HepG2 (cell line): ENCODE results near the gene PAK2. TPM values are rescaled to one million over a fixed set of nuclear protein-coding genes. Genes with fewer than 3 reads are reported as not detected.
A peak's percentile ranks its signal among the peaks of the same experiment; 100 is the strongest.

Source experiments
- CEBPG ChIP-seq: IDR thresholded peaks from 2 replicates; pipeline ENCODE4 v1.6.1; 2016
- FIP1L1 ChIP-seq: fragments of 200-400 bp; formaldehyde crosslinking; IDR thresholded peaks from 2 replicates; pipeline ENCODE4 v1.6.1; 2018; ENCODE audit warnings: low read depth, mild to moderate bottlenecking, low read length, moderate library complexity, borderline replicate concordance; ENCODE audit not compliant: insufficient read depth
- FOXP1 ChIP-seq, 2 experiments: fragments of 450-650 bp in 1 of 2; IDR thresholded peaks; 2 replicates each; pipeline ENCODE4 v1.6.1; 2017 to 2018; ENCODE audit warnings: antibody characterized with exemption in 1 of 2
- MTA1 ChIP-seq: sonication (generic); formaldehyde crosslinking; IDR thresholded peaks from 2 replicates; pipeline ENCODE4 v1.4.0; 2020; ENCODE audit warnings: missing genetic modification reagents, mild to moderate bottlenecking, borderline replicate concordance
- NR2F2 ChIP-seq: IDR thresholded peaks from 2 replicates; pipeline ENCODE4 v1.6.1; 2012; ENCODE audit warnings: low read depth, inconsistent platforms, borderline replicate concordance
- RXRB ChIP-seq: IDR thresholded peaks from 2 replicates; pipeline ENCODE4 v1.6.1; 2016; ENCODE audit warnings: borderline replicate concordance, missing genetic modification reagents, missing compliant biosample characterization
- SP4 ChIP-seq: sonication (generic); formaldehyde crosslinking; IDR thresholded peaks from 2 replicates; pipeline ENCODE4 v1.8.1; 2023; ENCODE audit warnings: mild to moderate bottlenecking, missing genetic modification reagents
- THYN1 ChIP-seq: sonication (generic); formaldehyde crosslinking; IDR thresholded peaks from 2 replicates; pipeline ENCODE4 v1.8.1; 2023; ENCODE audit warnings: low read depth, mild to moderate bottlenecking, moderate library complexity, missing genetic modification reagents, borderline replicate concordance
- XBP1 ChIP-seq: sonication (generic); formaldehyde crosslinking; IDR thresholded peaks from 2 replicates; pipeline ENCODE4 v1.5.0; 2020; ENCODE audit warnings: missing genetic modification reagents
- ZC3H13 ChIP-seq: sonication (generic); formaldehyde crosslinking; IDR thresholded peaks from 2 replicates; pipeline ENCODE4 v1.8.1; 2023; ENCODE audit warnings: mild to moderate bottlenecking, missing genetic modification reagents, moderate library complexity
- ZNF224 ChIP-seq: sonication (generic); formaldehyde crosslinking; IDR thresholded peaks from 2 replicates; pipeline ENCODE4 v1.5.0; 2020; ENCODE audit warnings: mild to moderate bottlenecking, missing genetic modification reagents
- ZNF225 ChIP-seq: sonication (generic); formaldehyde crosslinking; IDR thresholded peaks from 2 replicates; pipeline ENCODE4 v1.4.0; 2020; ENCODE audit warnings: mild to moderate bottlenecking, missing genetic modification reagents
- ZNF562 ChIP-seq: sonication (generic); formaldehyde crosslinking; IDR thresholded peaks from 2 replicates; pipeline ENCODE4 v1.8.0; 2022; ENCODE audit warnings: missing genetic modification reagents, borderline replicate concordance
- ZNF790 ChIP-seq: sonication (generic); formaldehyde crosslinking; IDR thresholded peaks from 2 replicates; pipeline ENCODE4 v1.8.0; 2022; ENCODE audit warnings: missing genetic modification reagents, mild to moderate bottlenecking, borderline replicate concordance
- ZNF839 ChIP-seq: sonication (generic); formaldehyde crosslinking; IDR thresholded peaks from 2 replicates; pipeline ENCODE4 v1.4.0; 2020; ENCODE audit warnings: missing genetic modification reagents, mild to moderate bottlenecking, borderline replicate concordance
- polyA plus RNA-seq, 8 experiments: library from polyadenylated mRNA; depleted of rRNA in 3 of 8; stranded (reverse) in 7 of 8; unstranded in 1 of 8; fragments of >200 nt; fragmentation: Illumina TruSeq in 4 of 8; extraction: Trizol in 4 of 8; gene quantifications; 2 replicates each; pipeline versions ENCODE4 v1.2.1 to v1.2.3, GENCODE V29; 2011 to 2016; ENCODE audit warnings: low read depth in 4 of 8, missing spikeins in 1 of 8, mixed read lengths in 1 of 8; ENCODE audit not compliant: insufficient read depth in 1 of 8
- total RNA-seq, 5 experiments: library from RNA; depleted of rRNA; stranded (reverse); fragments of >200 nt; fragmentation: Illumina TruSeq; extraction: Trizol; gene quantifications; 2 replicates each; pipeline ENCODE4 v1.2.3, GENCODE V29; 2016; ENCODE audit warnings: low read depth in 1 of 5
- TF ChIP-seq, protein P1 (sequence below): IDR thresholded peaks from 2 replicates; pipeline ENCODE4 v1.6.1; 2018; ENCODE audit warnings: missing genetic modification reagents
- TF ChIP-seq, protein P2 (sequence below): sonication (generic); formaldehyde crosslinking; IDR thresholded peaks from 2 replicates; pipeline ENCODE4 v1.8.0; 2022; ENCODE audit warnings: mild to moderate bottlenecking, missing genetic modification reagents, moderate library complexity
- TF ChIP-seq, protein P3 (sequence below): sonication (generic); formaldehyde crosslinking; IDR thresholded peaks from 2 replicates; pipeline ENCODE4 v1.8.0; 2022; ENCODE audit warnings: missing genetic modification reagents, mild to moderate bottlenecking, inconsistent platforms, borderline replicate concordance
- TF ChIP-seq, protein P4 (sequence below): sonication (generic); formaldehyde crosslinking; IDR thresholded peaks from 2 replicates; pipeline ENCODE4 v1.4.0; 2020; ENCODE audit warnings: mild to moderate bottlenecking, missing genetic modification reagents
- TF ChIP-seq, protein P5 (sequence below): sonication (generic); formaldehyde crosslinking; IDR thresholded peaks from 2 replicates; pipeline ENCODE4 v1.8.1; 2023; ENCODE audit warnings: mild to moderate bottlenecking, missing genetic modification reagents
- TF ChIP-seq, protein P6 (sequence below): IDR thresholded peaks from 2 replicates; pipeline ENCODE4 v1.6.1; 2016; ENCODE audit warnings: low read depth, borderline replicate concordance
- TF ChIP-seq, protein P7 (sequence below): sonication (generic); IDR thresholded peaks from 2 replicates; pipeline ENCODE4 v1.6.1; 2016; ENCODE audit warnings: low read depth, borderline replicate concordance

PAK2 gene
- total and polyA plus RNA-seq, 2 of the 13 experiments (the other 11 are each of a cell fraction or from before 2014, with no cell fraction given), result 23.0 to 24.7 TPM

DNA sequence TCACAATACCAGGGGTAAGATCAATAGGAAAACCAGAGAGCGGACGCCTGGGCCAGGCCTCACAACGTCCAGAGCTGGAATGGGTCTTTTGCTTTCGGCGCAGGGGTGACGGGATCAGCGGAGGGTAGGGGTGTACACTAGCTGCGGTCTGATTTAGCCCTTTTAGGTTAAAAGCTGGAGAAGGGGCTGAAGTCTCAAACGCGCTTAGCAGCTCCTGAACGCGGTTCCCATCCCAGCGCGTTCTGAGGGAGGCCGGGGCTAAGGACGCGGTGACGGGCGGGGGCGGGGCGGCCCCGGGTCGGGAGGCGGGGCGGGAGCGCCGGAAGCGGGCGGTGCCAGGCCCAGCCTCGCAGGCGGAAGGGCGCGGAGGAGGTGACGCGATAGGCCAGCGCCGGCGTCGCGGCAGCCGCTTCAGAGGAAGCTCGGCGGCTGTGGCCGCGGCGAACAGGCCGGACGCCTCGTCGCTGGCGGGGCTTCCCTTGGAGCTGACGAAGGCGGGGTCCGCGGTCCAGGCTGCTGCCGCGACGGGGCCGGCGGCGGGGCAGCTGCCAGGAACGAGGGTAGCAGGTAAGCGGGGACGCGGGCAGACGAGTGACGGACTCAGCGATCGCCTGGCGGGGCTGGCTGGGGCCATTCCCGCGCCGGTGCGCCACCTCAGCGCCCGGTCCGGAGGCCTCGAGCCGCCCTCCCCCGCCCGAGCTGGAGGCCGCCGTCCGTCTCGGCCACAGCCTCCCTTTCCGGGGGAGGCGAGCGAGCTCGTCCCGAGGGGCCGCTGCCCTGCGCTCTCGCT is 128.0 kb downstream of the PAK2 start, which contains the start of gene SENP5 (continued):
- TF ChIP-seq, protein P1, sequence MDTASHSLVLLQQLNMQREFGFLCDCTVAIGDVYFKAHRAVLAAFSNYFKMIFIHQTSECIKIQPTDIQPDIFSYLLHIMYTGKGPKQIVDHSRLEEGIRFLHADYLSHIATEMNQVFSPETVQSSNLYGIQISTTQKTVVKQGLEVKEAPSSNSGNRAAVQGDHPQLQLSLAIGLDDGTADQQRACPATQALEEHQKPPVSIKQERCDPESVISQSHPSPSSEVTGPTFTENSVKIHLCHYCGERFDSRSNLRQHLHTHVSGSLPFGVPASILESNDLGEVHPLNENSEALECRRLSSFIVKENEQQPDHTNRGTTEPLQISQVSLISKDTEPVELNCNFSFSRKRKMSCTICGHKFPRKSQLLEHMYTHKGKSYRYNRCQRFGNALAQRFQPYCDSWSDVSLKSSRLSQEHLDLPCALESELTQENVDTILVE (CRISPR knock-in tag), result peak; percentile 40
- TF ChIP-seq XBP1 (CRISPR knock-in tag), result no peak
- TF ChIP-seq THYN1 (CRISPR knock-in tag), result no peak
- TF ChIP-seq FIP1L1, result no peak
- TF ChIP-seq ZNF790 (CRISPR knock-in tag), result peak; percentile 51; the same call in 1 of the 2 replicates
- TF ChIP-seq SP4, result peak; percentile 82
- TF ChIP-seq ZNF224 (CRISPR knock-in tag), result no peak
- TF ChIP-seq, protein P2, sequence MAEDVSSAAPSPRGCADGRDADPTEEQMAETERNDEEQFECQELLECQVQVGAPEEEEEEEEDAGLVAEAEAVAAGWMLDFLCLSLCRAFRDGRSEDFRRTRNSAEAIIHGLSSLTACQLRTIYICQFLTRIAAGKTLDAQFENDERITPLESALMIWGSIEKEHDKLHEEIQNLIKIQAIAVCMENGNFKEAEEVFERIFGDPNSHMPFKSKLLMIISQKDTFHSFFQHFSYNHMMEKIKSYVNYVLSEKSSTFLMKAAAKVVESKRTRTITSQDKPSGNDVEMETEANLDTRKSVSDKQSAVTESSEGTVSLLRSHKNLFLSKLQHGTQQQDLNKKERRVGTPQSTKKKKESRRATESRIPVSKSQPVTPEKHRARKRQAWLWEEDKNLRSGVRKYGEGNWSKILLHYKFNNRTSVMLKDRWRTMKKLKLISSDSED (CRISPR knock-in tag), result 0 out of 2 replicates have a peak, but pooled peaks have one; percentile 21
- no peak for TF ChIP-seq RXRB (CRISPR knock-in tag)
- no peak for TF ChIP-seq ZNF562 (CRISPR knock-in tag)
- no peak for TF ChIP-seq ZC3H13
- peak; percentile 63; the same call in 1 of the 2 replicates for TF ChIP-seq MTA1 (CRISPR knock-in tag)
- TF ChIP-seq, protein P3, sequence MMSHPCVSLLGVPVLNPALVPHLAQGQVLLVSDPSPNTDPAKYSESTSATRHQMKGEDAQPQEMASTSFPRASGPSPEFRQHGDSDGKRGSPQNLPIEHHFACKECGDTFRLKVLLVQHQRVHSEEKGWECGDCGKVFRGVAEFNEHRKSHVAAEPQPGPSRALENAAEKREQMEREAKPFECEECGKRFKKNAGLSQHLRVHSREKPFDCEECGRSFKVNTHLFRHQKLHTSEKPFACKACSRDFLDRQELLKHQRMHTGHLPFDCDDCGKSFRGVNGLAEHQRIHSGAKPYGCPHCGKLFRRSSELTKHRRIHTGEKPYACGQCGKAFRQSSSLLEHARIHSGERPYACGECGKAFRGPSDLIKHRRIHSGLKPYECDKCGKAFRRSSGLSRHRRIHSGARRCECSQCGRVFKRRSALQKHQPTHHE (CRISPR knock-in tag), result 0 out of 2 replicates have a peak, but pooled peaks have one; percentile 36
- no peak for TF ChIP-seq NR2F2
- no peak for TF ChIP-seq ZNF225 (CRISPR knock-in tag)
- TF ChIP-seq, protein P4, sequence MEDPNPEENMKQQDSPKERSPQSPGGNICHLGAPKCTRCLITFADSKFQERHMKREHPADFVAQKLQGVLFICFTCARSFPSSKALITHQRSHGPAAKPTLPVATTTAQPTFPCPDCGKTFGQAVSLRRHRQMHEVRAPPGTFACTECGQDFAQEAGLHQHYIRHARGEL (CRISPR knock-in tag), result 0 out of 2 replicates have a peak, but pooled peaks have one; percentile 43
- TF ChIP-seq CEBPG (CRISPR knock-in tag), result no peak
- TF ChIP-seq, protein P5, sequence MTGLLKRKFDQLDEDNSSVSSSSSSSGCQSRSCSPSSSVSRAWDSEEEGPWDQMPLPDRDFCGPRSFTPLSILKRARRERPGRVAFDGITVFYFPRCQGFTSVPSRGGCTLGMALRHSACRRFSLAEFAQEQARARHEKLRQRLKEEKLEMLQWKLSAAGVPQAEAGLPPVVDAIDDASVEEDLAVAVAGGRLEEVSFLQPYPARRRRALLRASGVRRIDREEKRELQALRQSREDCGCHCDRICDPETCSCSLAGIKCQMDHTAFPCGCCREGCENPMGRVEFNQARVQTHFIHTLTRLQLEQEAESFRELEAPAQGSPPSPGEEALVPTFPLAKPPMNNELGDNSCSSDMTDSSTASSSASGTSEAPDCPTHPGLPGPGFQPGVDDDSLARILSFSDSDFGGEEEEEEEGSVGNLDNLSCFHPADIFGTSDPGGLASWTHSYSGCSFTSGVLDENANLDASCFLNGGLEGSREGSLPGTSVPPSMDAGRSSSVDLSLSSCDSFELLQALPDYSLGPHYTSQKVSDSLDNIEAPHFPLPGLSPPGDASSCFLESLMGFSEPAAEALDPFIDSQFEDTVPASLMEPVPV, result no peak
- TF ChIP-seq, protein P6, sequence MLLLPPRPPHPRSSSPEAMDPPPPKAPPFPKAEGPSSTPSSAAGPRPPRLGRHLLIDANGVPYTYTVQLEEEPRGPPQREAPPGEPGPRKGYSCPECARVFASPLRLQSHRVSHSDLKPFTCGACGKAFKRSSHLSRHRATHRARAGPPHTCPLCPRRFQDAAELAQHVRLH (CRISPR knock-in tag), result no peak; the same call in 1 of the 2 replicates
- no peak for TF ChIP-seq ZNF839 (CRISPR knock-in tag)
- no peak for TF ChIP-seq FOXP1 (IDR thresholded peaks at IDR 0.05)
- TF ChIP-seq FOXP1 (CRISPR knock-in tag; IDR thresholded peaks at IDR 0.05), result no peak
- TF ChIP-seq, protein P7, sequence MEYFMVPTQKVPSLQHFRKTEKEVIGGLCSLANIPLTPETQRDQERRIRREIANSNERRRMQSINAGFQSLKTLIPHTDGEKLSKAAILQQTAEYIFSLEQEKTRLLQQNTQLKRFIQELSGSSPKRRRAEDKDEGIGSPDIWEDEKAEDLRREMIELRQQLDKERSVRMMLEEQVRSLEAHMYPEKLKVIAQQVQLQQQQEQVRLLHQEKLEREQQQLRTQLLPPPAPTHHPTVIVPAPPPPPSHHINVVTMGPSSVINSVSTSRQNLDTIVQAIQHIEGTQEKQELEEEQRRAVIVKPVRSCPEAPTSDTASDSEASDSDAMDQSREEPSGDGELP, result no peak; the same call in 1 of the 2 replicates
